ENCODE results near the gene WFDC9.
"Not testable (repeated sequence)": the region's sequence is repeated elsewhere in the genome, so short reads cannot be mapped to it uniquely, and the experiment has no call there.

Gene WFDC9

DNA sequence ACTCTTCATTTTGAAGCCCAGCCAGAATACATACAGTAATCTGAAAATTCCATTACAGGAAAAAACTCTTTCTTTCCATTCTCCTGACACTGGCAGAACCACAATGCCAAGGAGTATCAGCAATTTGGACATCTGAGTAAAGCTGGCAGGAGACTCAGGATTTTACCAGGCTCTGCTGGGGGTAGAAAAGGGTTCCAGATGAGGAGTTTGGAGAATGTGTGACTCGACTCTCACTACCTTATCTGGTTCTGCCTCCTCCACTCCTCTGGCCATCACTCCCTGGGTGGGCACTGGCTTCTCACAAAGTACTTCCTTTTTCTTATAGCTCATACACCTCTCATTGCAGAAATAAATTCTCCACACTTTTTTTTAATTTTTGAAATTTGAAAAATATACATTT lies 41.4 kb downstream of the WFDC9 start:
- no peak for DNase-seq

DNA sequence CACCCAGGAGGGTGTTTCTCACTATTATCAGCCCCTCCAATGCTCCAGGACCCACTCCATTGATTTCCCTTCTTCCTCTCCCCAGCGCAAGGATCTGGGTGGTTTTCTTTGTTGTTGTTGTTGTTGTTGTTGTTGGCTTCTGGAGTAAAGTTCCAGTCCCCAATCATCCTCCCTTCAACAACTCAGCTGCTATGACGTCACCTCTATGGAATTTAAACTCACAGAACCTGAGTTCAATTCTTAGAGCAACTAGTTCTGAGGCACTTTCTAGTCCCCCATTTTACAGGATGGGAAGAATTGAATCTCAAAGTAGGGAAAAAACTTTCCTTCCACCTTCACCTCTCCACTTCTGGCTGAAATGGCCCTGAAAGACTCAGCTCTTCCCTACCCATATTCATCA lies 42.3 kb downstream of the WFDC9 start:
- no peak for DNase-seq

GRCh38 chr20:45585986-45586385 lies 45.1 kb downstream of the WFDC9 start:
- DNase-seq, result not testable (repeated sequence)

DNA sequence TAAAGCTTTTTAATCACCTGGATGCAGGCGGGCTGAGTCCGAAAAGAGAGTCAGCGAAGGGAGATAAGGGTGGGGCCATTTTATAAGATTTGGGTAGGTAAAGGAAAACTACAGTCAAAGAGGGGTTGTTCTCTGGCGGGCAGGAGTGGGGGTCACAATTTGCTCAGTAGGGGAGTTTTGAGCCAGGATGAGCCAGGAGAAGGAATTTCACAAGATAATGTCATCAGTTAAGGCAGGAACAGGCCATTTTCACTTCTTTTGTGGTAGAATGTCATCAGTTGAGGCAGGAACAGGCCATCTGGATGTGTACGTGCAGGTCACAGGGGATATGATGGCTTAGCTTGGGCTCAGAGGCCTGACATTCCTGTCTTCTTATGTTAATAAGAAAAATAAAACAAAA lies 46.8 kb downstream of the WFDC9 start:
- DNase-seq, result not testable (repeated sequence)

GRCh38 chr20:45583502-45583901 lies 47.6 kb downstream of the WFDC9 start:
- no peak for DNase-seq

GRCh38 chr20:45581702-45582101 lies 49.4 kb downstream of the WFDC9 start:
- DNase-seq, result no peak

- DNase-seq, result no peak
These were observed 51.9 kb downstream of the WFDC9 start, which contains the start of gene WFDC8 for GRCh38 chr20:45579184-45579583. WFDC8 (minus strand) TSS chr20:45579284; CDS start chr20:45579247, 37 bp downstream.

DNA sequence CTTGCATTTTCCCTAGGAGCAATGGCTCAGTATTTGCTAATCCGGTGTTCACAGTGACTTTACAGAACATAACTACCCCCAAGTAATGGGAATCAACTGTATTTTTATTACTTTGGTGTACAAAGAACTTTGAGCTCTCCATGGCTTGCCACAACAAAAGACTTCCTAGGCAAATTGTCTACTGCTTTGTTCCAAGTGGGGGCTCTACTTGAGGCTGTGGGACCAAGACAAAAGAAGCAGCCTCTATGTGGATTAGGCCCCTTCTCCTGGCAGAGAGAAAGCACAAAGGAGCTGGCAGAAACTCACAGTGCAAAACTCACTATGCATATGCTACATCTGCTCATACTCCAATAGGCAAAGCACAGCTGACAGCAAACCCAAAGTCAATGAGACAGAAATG lies 52.9 kb downstream of the WFDC9 start:
- no peak for DNase-seq

DNA sequence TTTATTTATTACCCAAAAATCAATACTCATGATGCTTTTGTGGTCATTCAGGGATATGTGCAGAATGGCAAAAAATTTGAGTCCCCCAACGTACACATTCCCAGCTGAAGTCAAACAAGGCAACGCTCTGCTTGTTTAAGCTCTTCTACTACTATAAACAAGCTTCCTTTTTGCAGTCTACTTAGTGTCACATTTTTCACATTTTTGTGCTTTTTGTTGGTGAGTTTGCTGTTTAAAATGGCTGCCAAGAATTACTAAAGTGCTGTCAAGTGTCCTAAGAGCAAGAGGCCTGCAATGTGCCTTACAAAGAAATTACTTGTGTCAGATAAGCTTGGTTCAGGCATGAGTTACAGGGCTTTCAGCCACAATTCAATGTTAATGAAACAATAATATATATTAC lies 54.1 kb downstream of the WFDC9 start:
- no peak for DNase-seq

DNA sequence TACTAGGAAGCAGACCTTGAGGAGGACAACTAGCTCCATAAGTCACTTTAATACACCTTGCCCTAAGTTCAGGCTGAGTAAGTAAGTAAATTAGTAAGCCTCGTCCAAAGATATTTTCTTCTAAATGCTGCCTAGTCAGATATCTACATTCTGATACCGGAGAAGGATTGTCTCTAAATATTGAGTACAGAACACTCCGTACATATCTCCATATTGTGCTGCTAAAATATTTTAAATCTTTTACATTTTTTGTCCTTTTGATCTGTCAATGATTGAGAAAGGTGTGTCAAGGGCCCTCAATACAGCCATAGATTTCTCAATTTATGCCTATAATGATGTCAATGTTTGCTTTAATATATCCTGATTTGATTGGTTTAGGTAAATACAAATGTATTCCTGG lies 55.2 kb downstream of the WFDC9 start:
- DNase-seq, result no peak

DNA sequence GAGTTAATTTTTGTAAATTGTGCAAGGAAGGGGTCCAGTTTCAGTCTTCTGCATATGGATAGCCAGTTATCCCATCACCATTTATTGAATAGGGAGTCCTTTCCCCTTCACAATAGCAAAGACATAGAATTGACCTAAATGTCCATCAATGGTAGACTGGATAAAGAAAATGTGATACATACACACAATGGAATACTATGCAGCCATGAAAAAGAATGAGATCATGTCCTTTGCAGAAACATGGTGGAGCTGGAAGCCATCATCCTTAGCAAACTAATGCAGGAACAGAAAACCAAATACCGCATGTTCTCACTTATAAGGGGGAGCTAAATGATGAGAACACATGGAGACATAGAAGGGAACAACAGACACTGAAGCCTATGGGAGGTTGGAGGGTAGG lies 61.4 kb downstream of the WFDC9 start:
- DNase-seq, result not testable (repeated sequence)

DNA sequence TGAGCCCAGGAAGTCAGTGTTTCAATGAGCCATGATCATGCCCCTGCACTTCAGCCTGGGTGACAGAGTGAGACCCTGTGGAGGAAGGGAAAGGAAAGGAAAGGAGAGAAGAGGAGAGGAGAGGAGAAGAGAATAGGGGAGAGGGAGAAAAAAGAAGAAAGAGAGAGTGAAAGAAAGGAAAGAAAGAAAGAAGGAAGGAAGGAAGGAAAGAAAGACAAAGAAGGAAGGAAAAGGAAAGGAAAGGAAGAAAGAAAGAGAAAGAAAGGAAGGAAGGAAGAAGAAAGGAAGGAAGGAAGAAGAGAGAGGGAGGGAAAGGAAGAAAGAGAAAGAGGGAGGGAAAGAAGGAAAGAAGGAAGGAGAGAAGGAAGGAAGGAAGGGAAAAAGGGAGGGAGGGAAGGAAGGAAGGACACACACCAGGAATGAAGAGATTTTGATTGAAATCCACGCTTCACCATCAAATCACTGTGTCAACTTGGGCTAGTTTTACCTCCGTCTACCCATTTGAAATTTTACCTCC lies 66.3 kb downstream of the WFDC9 start:
- no peak for DNase-seq
